ENCODE results near the gene INKA1.
A peak's percentile ranks its signal among the peaks of the same experiment; 100 is the strongest.

The INKA1 gene

GRCh38 chr3:49786357-49787181, 16.5 kb upstream of the INKA1 start, which contains the start of gene IP6K1:
IP6K1 (minus strand) TSS chr3:49786542; CDS start chr3:49748040, 38,502 bp downstream.
- DNase-seq (ENCODE audit: low read depth in 2 of 3, low spot score in 2 of 3), result peak; percentile 90 to 99 (median 97)

GRCh38 chr3:49787182-49787464, 15.9 kb upstream of the INKA1 start:
- DNase-seq (ENCODE audit: low read depth in 2 of 3, low spot score in 2 of 3), result no peak

GRCh38 chr3:49787536-49787935, 15.5 kb upstream of the INKA1 start:
- no peak for DNase-seq (ENCODE audit: low read depth in 2 of 3, low spot score in 2 of 3)

GRCh38 chr3:49788056-49788455, 15.0 kb upstream of the INKA1 start:
- no peak for DNase-seq (ENCODE audit: low read depth in 2 of 3, low spot score in 2 of 3)

GRCh38 chr3:49790626-49791411, 12.2 kb upstream of the INKA1 start:
- DNase-seq (ENCODE audit: low read depth in 2 of 3, low spot score in 2 of 3), result no peak

- DNase-seq (ENCODE audit: low read depth in 2 of 3, low spot score in 2 of 3), result no peak
Observed at GRCh38 chr3:49791571-49791970, 11.5 kb upstream of the INKA1 start.

GRCh38 chr3:49792371-49793150, 10.5 kb upstream of the INKA1 start:
- no peak for DNase-seq (ENCODE audit: low read depth in 2 of 3, low spot score in 2 of 3)

- DNase-seq (ENCODE audit: low read depth in 2 of 3, low spot score in 2 of 3), result no peak
Observed at GRCh38 chr3:49793486-49794085, 9.5 kb upstream of the INKA1 start.

- DNase-seq (ENCODE audit: low read depth in 2 of 3, low spot score in 2 of 3), result no peak
Observed at GRCh38 chr3:49794431-49794830, 8.6 kb upstream of the INKA1 start.

GRCh38 chr3:49794926-49795905, 7.8 kb upstream of the INKA1 start:
- no peak for DNase-seq (ENCODE audit: low read depth in 2 of 3, low spot score in 2 of 3)

- DNase-seq (ENCODE audit: low read depth in 2 of 3, low spot score in 2 of 3), result no peak
Observed at GRCh38 chr3:49799105-49799504, 4.0 kb upstream of the INKA1 start.

GRCh38 chr3:49799761-49800160, 3.3 kb upstream of the INKA1 start, which contains the start of gene CDHR4:
CDHR4 (minus strand) TSS chr3:49799873; CDS start chr3:49799812, 61 bp downstream.
- DNase-seq (ENCODE audit: low read depth in 2 of 3, low spot score in 2 of 3), result no peak

- no peak for DNase-seq (ENCODE audit: low read depth in 2 of 3, low spot score in 2 of 3)
Observed at GRCh38 chr3:49801160-49801559, 1.9 kb upstream of the INKA1 start.

- no peak for DNase-seq (ENCODE audit: low read depth in 2 of 3, low spot score in 2 of 3)
Observed at GRCh38 chr3:49803465-49804140, 542 bp downstream of the INKA1 start.

- DNase-seq (ENCODE audit: low read depth in 2 of 3, low spot score in 2 of 3), result no peak
Observed at GRCh38 chr3:49804141-49805041, 1.3 kb downstream of the INKA1 start.

GRCh38 chr3:49805367-49805782, 2.3 kb downstream of the INKA1 start:
- no peak for DNase-seq (ENCODE audit: low read depth in 2 of 3, low spot score in 2 of 3)

- DNase-seq (ENCODE audit: low read depth in 2 of 3, low spot score in 2 of 3), result no peak
Observed at GRCh38 chr3:49805897-49806701, 3.0 kb downstream of the INKA1 start.

- no peak for DNase-seq (ENCODE audit: low read depth in 2 of 3, low spot score in 2 of 3)
Observed at GRCh38 chr3:49806850-49807249, 3.8 kb downstream of the INKA1 start.
